Measurements from ENCODE around the gene GALNT9.

- no peak for TF ChIP-seq POLR2AphosphoS5 (IDR thresholded peaks at IDR 0.05)
- no peak for TF ChIP-seq POLR2A (IDR thresholded peaks at IDR 0.05)
These were observed 125.2 kb downstream of the GALNT9 start for GRCh38 chr12:132204063-132204792.

Data from sigmoid colon (tissue), 4 donors.